GM23338 (cell line): ENCODE results near the gene PACS2. TPM values are rescaled to one million over a fixed set of nuclear protein-coding genes. Genes with fewer than 3 reads are reported as not detected.

Source experiments
- ATAC-seq: fragments of 200-7000 bp; cut with Tn5 transposase; 3 replicates; pipeline ENCODE4 v1.9.1; 2020
- DNase-seq: peaks from one replicate; pipeline ENCODE4 v3.0.0-alpha.2; 2015; ENCODE audit warnings: low spot score
- H2AFZ ChIP-seq: fragments of 200-600 bp; sonication (generic); 2 replicates; pipeline ENCODE4 v1.8.0; 2016; ENCODE audit warnings: antibody characterized with exemption, mild to moderate bottlenecking, moderate library complexity
- H3F3A ChIP-seq: fragments of 200-600 bp; sonication (generic); replicated peaks from 2 replicates; pipeline ENCODE4 v1.8.0; 2017; ENCODE audit warnings: antibody characterized with exemption, mixed run types, low read depth
- H3K27ac ChIP-seq: fragments of 200-600 bp; sonication (generic); 2 replicates; pipeline ENCODE4 v1.6.1; 2016; ENCODE audit warnings: low read depth
- H3K27me3 ChIP-seq: fragments of 200-600 bp; sonication (generic); 2 replicates; pipeline ENCODE4 v1.8.0; 2016; ENCODE audit warnings: mild to moderate bottlenecking, mixed run types, moderate library complexity; ENCODE audit not compliant: insufficient read depth
- H3K36me3 ChIP-seq: fragments of 200-600 bp; sonication (generic); 2 replicates; pipeline ENCODE4 v1.8.0; 2016; ENCODE audit warnings: mild to moderate bottlenecking; ENCODE audit not compliant: insufficient read depth
- H3K4me1 ChIP-seq: fragments of 200-600 bp; sonication (generic); 2 replicates; pipeline ENCODE4 v1.8.0; 2016; ENCODE audit warnings: mild to moderate bottlenecking, moderate library complexity; ENCODE audit not compliant: insufficient read depth
- H3K4me2 ChIP-seq: fragments of 200-600 bp; sonication (generic); 2 replicates; pipeline ENCODE4 v1.7.1; 2017; ENCODE audit warnings: mixed run types
- H3K4me3 ChIP-seq: fragments of 200-600 bp; sonication (generic); 2 replicates; pipeline ENCODE4 v1.6.1; 2016; ENCODE audit warnings: mixed run types
- H3K79me2 ChIP-seq: fragments of 200-600 bp; sonication (generic); replicated peaks from 2 replicates; pipeline ENCODE4 v1.8.0; 2017; ENCODE audit warnings: mild to moderate bottlenecking; ENCODE audit not compliant: insufficient read depth
- H3K9me2 ChIP-seq: fragments of 200-600 bp; sonication (generic); 2 replicates; pipeline ENCODE4 v1.8.0; 2017; ENCODE audit not compliant: insufficient read depth
- H4K20me1 ChIP-seq: fragments of 200-600 bp; sonication (generic); replicated peaks from 2 replicates; pipeline ENCODE4 v1.8.0; 2017; ENCODE audit warnings: mild to moderate bottlenecking; ENCODE audit not compliant: insufficient read depth
- H3K27ac Mint-ChIP-seq: 2 replicates; pipeline ENCODE4 v1.8.0; 2020; ENCODE audit warnings: inconsistent platforms, mild to moderate bottlenecking, moderate library complexity, mixed read lengths
- H3K27me3 Mint-ChIP-seq: 3 replicates; pipeline ENCODE4 v1.8.0; 2022; ENCODE audit warnings: low read depth, mild to moderate bottlenecking, moderate library complexity, mixed read lengths, inconsistent platforms; ENCODE audit not compliant: insufficient read depth, poor library complexity
- H3K36me3 Mint-ChIP-seq: 3 replicates; pipeline ENCODE4 v1.8.0; 2021; ENCODE audit warnings: low read depth, mild to moderate bottlenecking, inconsistent platforms, moderate library complexity, mixed read lengths
- H3K4me1 Mint-ChIP-seq: 3 replicates; pipeline ENCODE4 v1.8.0; 2020; ENCODE audit warnings: mild to moderate bottlenecking, inconsistent platforms, mixed read lengths
- H3K4me3 Mint-ChIP-seq: 3 replicates; pipeline ENCODE4 v1.8.0; 2021; ENCODE audit warnings: moderate library complexity, mild to moderate bottlenecking, inconsistent platforms, mixed read lengths
- H3K9me3 Mint-ChIP-seq: 3 replicates; pipeline ENCODE4 v1.8.0; 2020; ENCODE audit warnings: moderate library complexity, mild to moderate bottlenecking, inconsistent platforms, mixed read lengths
- EZH2 ChIP-seq: fragments of 200-600 bp; sonication (generic); IDR thresholded peaks from one replicate; pipeline ENCODE4 v1.8.0; 2017; ENCODE audit warnings: antibody characterized with exemption, mild to moderate bottlenecking, low read depth; ENCODE audit not compliant: unreplicated experiment
- EZH2phosphoT487 ChIP-seq: fragments of 200-600 bp; sonication (generic); IDR thresholded peaks from one replicate; pipeline ENCODE4 v1.8.1; 2018; ENCODE audit warnings: antibody characterized with exemption; ENCODE audit not compliant: unreplicated experiment
- POLR2AphosphoS5 ChIP-seq: IDR thresholded peaks from 2 replicates; pipeline ENCODE4 v1.6.1; 2016; ENCODE audit warnings: antibody characterized with exemption, low read depth
- ZNF331 ChIP-seq: fragments of 250-450 bp; sonication (Bioruptor Pico); IDR thresholded peaks from 2 replicates; pipeline ENCODE4 v1.5.0; 2020; ENCODE audit warnings: low read depth, mild to moderate bottlenecking, moderate library complexity
- polyA plus RNA-seq: library from polyadenylated mRNA; unstranded; fragments of >200 nt; fragmentation: Nextera tagmentation; extraction: Ambion mirVana; gene quantifications from 2 replicates; pipeline ENCODE4 v1.2.1, GENCODE V29; 2016
- total RNA-seq: library from RNA; depleted of rRNA; stranded (reverse); fragments of >200 nt; shearing (Covaris generic); gene quantifications from 2 replicates; pipeline ENCODE4 v1.2.3, GENCODE V29; 2014
- TF ChIP-seq, protein P1 (sequence below): fragments of 250-450 bp; sonication (Bioruptor Pico); IDR thresholded peaks from 2 replicates; pipeline ENCODE4 v1.5.0; 2020; ENCODE audit warnings: mild to moderate bottlenecking, moderate library complexity
- TF ChIP-seq, protein P2 (sequence below): IDR thresholded peaks from one replicate; pipeline ENCODE4 v1.6.1; 2018; ENCODE audit warnings: antibody characterized with exemption; ENCODE audit not compliant: unreplicated experiment

Gene PACS2
- total and polyA plus RNA-seq, 2 experiments from 2014 or later: 22.5 to 79.0 TPM

DNA sequence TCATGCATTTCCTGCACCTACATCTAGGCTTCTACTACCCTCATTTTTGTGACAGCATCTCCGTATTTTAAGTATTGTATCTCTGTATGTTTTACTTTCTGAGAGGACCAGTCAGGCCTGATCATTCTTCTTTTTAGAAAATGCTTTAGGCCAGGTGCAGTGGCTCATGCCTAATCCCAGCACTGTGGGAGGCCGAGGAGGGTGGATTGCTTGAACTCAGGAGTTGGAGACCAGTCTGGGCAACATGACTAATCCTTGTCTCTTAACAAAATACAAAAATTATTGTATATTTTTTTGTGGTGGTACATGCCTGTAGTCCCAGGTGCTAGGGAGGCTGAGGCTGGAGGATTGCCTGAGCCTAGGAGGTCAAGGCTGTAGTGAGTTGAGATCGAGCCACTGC is 36.9 kb downstream of the PACS2 start (continued):
- TF ChIP-seq, protein P1, sequence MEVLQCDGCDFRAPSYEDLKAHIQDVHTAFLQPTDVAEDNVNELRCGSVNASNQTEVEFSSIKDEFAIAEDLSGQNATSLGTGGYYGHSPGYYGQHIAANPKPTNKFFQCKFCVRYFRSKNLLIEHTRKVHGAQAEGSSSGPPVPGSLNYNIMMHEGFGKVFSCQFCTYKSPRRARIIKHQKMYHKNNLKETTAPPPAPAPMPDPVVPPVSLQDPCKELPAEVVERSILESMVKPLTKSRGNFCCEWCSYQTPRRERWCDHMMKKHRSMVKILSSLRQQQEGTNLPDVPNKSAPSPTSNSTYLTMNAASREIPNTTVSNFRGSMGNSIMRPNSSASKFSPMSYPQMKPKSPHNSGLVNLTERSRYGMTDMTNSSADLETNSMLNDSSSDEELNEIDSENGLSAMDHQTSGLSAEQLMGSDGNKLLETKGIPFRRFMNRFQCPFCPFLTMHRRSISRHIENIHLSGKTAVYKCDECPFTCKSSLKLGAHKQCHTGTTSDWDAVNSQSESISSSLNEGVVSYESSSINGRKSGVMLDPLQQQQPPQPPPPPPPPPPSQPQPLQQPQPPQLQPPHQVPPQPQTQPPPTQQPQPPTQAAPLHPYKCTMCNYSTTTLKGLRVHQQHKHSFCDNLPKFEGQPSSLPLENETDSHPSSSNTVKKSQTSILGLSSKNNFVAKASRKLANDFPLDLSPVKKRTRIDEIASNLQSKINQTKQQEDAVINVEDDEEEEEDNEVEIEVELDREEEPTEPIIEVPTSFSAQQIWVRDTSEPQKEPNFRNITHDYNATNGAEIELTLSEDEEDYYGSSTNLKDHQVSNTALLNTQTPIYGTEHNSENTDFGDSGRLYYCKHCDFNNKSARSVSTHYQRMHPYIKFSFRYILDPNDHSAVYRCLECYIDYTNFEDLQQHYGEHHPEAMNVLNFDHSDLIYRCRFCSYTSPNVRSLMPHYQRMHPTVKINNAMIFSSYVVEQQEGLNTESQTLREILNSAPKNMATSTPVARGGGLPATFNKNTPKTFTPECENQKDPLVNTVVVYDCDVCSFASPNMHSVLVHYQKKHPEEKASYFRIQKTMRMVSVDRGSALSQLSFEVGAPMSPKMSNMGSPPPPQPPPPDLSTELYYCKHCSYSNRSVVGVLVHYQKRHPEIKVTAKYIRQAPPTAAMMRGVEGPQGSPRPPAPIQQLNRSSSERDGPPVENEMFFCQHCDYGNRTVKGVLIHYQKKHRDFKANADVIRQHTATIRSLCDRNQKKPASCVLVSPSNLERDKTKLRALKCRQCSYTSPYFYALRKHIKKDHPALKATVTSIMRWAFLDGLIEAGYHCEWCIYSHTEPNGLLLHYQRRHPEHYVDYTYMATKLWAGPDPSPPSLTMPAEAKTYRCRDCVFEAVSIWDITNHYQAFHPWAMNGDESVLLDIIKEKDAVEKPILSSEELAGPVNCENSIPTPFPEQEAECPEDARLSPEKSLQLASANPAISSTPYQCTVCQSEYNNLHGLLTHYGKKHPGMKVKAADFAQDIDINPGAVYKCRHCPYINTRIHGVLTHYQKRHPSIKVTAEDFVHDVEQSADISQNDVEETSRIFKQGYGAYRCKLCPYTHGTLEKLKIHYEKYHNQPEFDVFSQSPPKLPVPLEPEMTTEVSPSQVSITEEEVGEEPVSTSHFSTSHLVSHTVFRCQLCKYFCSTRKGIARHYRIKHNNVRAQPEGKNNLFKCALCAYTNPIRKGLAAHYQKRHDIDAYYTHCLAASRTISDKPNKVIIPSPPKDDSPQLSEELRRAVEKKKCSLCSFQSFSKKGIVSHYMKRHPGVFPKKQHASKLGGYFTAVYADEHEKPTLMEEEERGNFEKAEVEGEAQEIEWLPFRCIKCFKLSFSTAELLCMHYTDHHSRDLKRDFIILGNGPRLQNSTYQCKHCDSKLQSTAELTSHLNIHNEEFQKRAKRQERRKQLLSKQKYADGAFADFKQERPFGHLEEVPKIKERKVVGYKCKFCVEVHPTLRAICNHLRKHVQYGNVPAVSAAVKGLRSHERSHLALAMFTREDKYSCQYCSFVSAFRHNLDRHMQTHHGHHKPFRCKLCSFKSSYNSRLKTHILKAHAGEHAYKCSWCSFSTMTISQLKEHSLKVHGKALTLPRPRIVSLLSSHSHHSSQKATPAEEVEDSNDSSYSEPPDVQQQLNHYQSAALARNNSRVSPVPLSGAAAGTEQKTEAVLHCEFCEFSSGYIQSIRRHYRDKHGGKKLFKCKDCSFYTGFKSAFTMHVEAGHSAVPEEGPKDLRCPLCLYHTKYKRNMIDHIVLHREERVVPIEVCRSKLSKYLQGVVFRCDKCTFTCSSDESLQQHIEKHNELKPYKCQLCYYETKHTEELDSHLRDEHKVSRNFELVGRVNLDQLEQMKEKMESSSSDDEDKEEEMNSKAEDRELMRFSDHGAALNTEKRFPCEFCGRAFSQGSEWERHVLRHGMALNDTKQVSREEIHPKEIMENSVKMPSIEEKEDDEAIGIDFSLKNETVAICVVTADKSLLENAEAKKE (CRISPR knock-in tag): no peak
- TF ChIP-seq EZH2 (no peak), ZNF331 (CRISPR knock-in tag) (no peak), POLR2AphosphoS5 (no peak)

DNA sequence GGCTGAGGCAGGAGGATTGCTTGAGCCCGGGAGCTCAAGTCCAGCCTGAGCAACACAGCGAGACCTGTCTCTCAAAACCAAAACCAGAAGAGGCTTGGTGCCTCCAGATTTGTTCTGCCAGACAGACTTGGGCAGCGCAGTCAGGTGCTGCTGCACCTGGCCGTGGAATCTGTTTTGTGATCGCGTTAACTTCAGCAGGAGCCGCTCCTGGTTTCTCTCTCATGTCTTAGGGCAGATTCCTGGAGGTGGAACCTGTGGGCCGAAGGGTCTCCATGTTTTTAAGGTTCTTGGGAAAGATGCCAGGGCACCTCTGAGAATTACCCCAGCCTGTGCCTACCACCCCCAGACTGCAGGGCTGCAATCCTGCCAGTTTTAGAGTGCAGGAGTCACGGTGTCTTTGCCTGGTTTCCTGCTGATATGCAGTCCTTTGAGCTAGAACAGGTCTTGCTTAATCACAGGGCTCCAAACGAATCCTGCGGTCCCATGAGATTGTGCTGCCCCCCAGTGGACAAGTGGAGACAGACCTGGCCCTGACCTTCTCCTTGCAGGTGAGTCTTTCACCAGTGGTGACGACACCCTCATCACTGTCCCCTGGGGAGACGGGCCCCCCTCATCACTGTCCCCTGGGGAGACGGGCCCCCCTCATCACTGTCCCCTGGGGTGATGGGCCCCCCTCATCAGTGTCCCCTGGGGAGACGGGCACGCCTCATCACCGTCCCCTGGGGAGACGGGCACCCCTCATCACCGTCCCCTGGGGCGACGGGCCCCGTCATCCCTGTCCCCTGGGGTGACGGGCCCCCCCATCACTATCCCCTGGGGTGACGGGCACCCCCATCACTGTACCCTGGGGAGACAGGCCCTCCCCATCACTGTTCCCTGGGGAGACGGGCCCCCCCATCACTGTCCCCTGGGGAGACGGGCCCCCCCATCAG is 37.6 kb downstream of the PACS2 start:
- Mint-ChIP-seq H3K4me1 (peaks cover 7% of the 10 kb centered on the region), H3K27me3 (peaks cover 2% of the 10 kb centered on the region), H3K36me3 (no peaks in the 10 kb centered on the region), H3K4me3 (no peak overlapping the region), H3K9me3 (no peaks in the 10 kb centered on the region; the same call in 1 of the 3 replicates), H3K27ac (no peak overlapping the region)
- Histone ChIP-seq H3K4me3 (no peak overlapping the region), H3K9me2 (no peaks in the 10 kb centered on the region), H3K4me2 (no peak overlapping the region; the same call in 1 of the 2 replicates), H3K4me1 (no peaks in the 10 kb centered on the region), H3K79me2 (no peaks in the 10 kb centered on the region; the same call in 1 of the 2 replicates), H3K27me3 (no peaks in the 10 kb centered on the region), H3F3A (no peaks in the 10 kb centered on the region; the same call in 1 of the 2 replicates), H3K27ac (no peak overlapping the region), H4K20me1 (peaks cover 4% of the 10 kb centered on the region), H3K36me3 (no peaks in the 10 kb centered on the region), H2AFZ (no peak overlapping the region)
- ATAC-seq: peak; percentile 87
- DNase-seq: peak; percentile 95
- TF ChIP-seq EZH2phosphoT487 (no peak), EZH2 (no peak)
- TF ChIP-seq, protein P2, sequence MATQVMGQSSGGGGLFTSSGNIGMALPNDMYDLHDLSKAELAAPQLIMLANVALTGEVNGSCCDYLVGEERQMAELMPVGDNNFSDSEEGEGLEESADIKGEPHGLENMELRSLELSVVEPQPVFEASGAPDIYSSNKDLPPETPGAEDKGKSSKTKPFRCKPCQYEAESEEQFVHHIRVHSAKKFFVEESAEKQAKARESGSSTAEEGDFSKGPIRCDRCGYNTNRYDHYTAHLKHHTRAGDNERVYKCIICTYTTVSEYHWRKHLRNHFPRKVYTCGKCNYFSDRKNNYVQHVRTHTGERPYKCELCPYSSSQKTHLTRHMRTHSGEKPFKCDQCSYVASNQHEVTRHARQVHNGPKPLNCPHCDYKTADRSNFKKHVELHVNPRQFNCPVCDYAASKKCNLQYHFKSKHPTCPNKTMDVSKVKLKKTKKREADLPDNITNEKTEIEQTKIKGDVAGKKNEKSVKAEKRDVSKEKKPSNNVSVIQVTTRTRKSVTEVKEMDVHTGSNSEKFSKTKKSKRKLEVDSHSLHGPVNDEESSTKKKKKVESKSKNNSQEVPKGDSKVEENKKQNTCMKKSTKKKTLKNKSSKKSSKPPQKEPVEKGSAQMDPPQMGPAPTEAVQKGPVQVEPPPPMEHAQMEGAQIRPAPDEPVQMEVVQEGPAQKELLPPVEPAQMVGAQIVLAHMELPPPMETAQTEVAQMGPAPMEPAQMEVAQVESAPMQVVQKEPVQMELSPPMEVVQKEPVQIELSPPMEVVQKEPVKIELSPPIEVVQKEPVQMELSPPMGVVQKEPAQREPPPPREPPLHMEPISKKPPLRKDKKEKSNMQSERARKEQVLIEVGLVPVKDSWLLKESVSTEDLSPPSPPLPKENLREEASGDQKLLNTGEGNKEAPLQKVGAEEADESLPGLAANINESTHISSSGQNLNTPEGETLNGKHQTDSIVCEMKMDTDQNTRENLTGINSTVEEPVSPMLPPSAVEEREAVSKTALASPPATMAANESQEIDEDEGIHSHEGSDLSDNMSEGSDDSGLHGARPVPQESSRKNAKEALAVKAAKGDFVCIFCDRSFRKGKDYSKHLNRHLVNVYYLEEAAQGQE: no peak
